ENCODE results near the gene ARHGEF16. TPM values are rescaled to one million over a fixed set of nuclear protein-coding genes. Genes with fewer than 3 reads are reported as not detected.

Gene ARHGEF16
- total RNA-seq, 1 experiment from 2014 or later = 0.13 TPM

- Histone ChIP-seq H3K4me3 (no peak overlapping the region), H3K27me3 (no peaks in the 10 kb centered on the region), H3K36me3 (no peaks in the 10 kb centered on the region), H3K9me3 (no peaks in the 10 kb centered on the region)
- DNase-seq = no peak
Observed at GRCh38 chr1:3459051-3459908, 4.8 kb downstream of the ARHGEF16 start.

GRCh38 chr1:3459940-3460671 lies 5.6 kb downstream of the ARHGEF16 start:
- no peak overlapping the region for H3K4me3 ChIP-seq
- H3K36me3 ChIP-seq = no peaks in the 10 kb centered on the region
- H3K27me3 ChIP-seq = no peaks in the 10 kb centered on the region
- no peak for DNase-seq
- H3K9me3 ChIP-seq = no peaks in the 10 kb centered on the region

- Histone ChIP-seq H3K4me3 (no peak overlapping the region), H3K27me3 (no peaks in the 10 kb centered on the region), H3K9me3 (no peaks in the 10 kb centered on the region), H3K36me3 (no peaks in the 10 kb centered on the region)
- no peak for DNase-seq
Observed at GRCh38 chr1:3460672-3461131, 6.2 kb downstream of the ARHGEF16 start.

GRCh38 chr1:3461238-3461933 lies 6.9 kb downstream of the ARHGEF16 start:
- H3K4me3 ChIP-seq = no peak overlapping the region
- H3K27me3 ChIP-seq = no peaks in the 10 kb centered on the region
- H3K9me3 ChIP-seq = no peaks in the 10 kb centered on the region
- no peaks in the 10 kb centered on the region for H3K36me3 ChIP-seq
- DNase-seq = no peak

GRCh38 chr1:3461934-3462275 lies 7.4 kb downstream of the ARHGEF16 start:
- no peak for DNase-seq

GRCh38 chr1:3462356-3463012 lies 8.0 kb downstream of the ARHGEF16 start:
- no peaks in the 10 kb centered on the region for H3K36me3 ChIP-seq
- no peaks in the 10 kb centered on the region for H3K9me3 ChIP-seq
- H3K27me3 ChIP-seq = no peaks in the 10 kb centered on the region
- no peak overlapping the region for H3K4me3 ChIP-seq
- no peak for DNase-seq

More at GRCh38 chr1:3461934-3462275, 7.4 kb downstream of the ARHGEF16 start:
- H3K36me3 ChIP-seq = no peaks in the 10 kb centered on the region
- H3K27me3 ChIP-seq = no peaks in the 10 kb centered on the region
- H3K4me3 ChIP-seq = no peak overlapping the region
- no peaks in the 10 kb centered on the region for H3K9me3 ChIP-seq

- no peaks in the 10 kb centered on the region for H3K27me3 ChIP-seq
- no peak overlapping the region for H3K4me3 ChIP-seq
- H3K36me3 ChIP-seq = no peaks in the 10 kb centered on the region
- no peak for DNase-seq
- no peaks in the 10 kb centered on the region for H3K9me3 ChIP-seq
Observed at GRCh38 chr1:3463013-3463385, 8.5 kb downstream of the ARHGEF16 start.

- Histone ChIP-seq H3K27me3 (no peaks in the 10 kb centered on the region), H3K9me3 (no peaks in the 10 kb centered on the region), H3K4me3 (no peak overlapping the region), H3K36me3 (no peaks in the 10 kb centered on the region)
- DNase-seq = no peak
Observed at GRCh38 chr1:3463408-3463863, 9.0 kb downstream of the ARHGEF16 start.

- no peaks in the 10 kb centered on the region for H3K36me3 ChIP-seq
- H3K4me3 ChIP-seq = no peak overlapping the region
- no peaks in the 10 kb centered on the region for H3K9me3 ChIP-seq
- DNase-seq = no peak
- H3K27me3 ChIP-seq = no peaks in the 10 kb centered on the region
Observed at GRCh38 chr1:3463891-3464648, 9.6 kb downstream of the ARHGEF16 start.

GRCh38 chr1:3464649-3465025 lies 10.2 kb downstream of the ARHGEF16 start:
- Histone ChIP-seq H3K36me3 (no peaks in the 10 kb centered on the region), H3K4me3 (no peak overlapping the region), H3K27me3 (no peaks in the 10 kb centered on the region), H3K9me3 (no peaks in the 10 kb centered on the region)
- DNase-seq = no peak

GRCh38 chr1:3465091-3465934 lies 10.8 kb downstream of the ARHGEF16 start:
- no peak for DNase-seq
- no peaks in the 10 kb centered on the region for H3K27me3 ChIP-seq
- H3K9me3 ChIP-seq = no peaks in the 10 kb centered on the region
- H3K4me3 ChIP-seq = no peak overlapping the region
- no peaks in the 10 kb centered on the region for H3K36me3 ChIP-seq

- no peaks in the 10 kb centered on the region for H3K36me3 ChIP-seq
- no peak overlapping the region for H3K4me3 ChIP-seq
- H3K9me3 ChIP-seq = no peaks in the 10 kb centered on the region
- H3K27me3 ChIP-seq = no peaks in the 10 kb centered on the region
- no peak for DNase-seq
Observed at GRCh38 chr1:3465935-3466321, 11.5 kb downstream of the ARHGEF16 start.

- H3K36me3 ChIP-seq = no peaks in the 10 kb centered on the region
- no peaks in the 10 kb centered on the region for H3K9me3 ChIP-seq
- H3K4me3 ChIP-seq = no peak overlapping the region
- DNase-seq = no peak
- no peaks in the 10 kb centered on the region for H3K27me3 ChIP-seq
Observed at GRCh38 chr1:3466366-3467075, 12.1 kb downstream of the ARHGEF16 start.

GRCh38 chr1:3467096-3468036 lies 12.9 kb downstream of the ARHGEF16 start:
- DNase-seq = no peak
- Histone ChIP-seq H3K9me3 (no peaks in the 10 kb centered on the region), H3K27me3 (no peaks in the 10 kb centered on the region), H3K4me3 (no peak overlapping the region), H3K36me3 (no peaks in the 10 kb centered on the region)

Data from MG63 (cell line).